Fibroblast of lung (primary cell): ENCODE results near the gene TRIM46. TPM values are rescaled to one million over a fixed set of nuclear protein-coding genes. Genes with fewer than 3 reads are reported as not detected.

Experiments
- DNase-seq, 2 donors: peaks; one replicate each; pipeline versions ENCODE4 v3.0.0 to v3.0.0-alpha.2; 2010; ENCODE audit warnings: low read depth in 2 of 2
- H2AFZ ChIP-seq: 2 replicates; pipeline ENCODE4 v1.5.1; 2012; ENCODE audit warnings: low read length, control low read depth, inconsistent platforms
- H3K27ac ChIP-seq: 2 replicates; pipeline ENCODE4 v1.5.1; 2011; ENCODE audit warnings: low read length, control low read depth; ENCODE audit not compliant: insufficient read depth
- H3K27me3 ChIP-seq: 2 replicates; pipeline ENCODE4 v1.5.1; 2011; ENCODE audit warnings: mild to moderate bottlenecking, low read length; ENCODE audit not compliant: control insufficient read depth, insufficient read depth
- H3K36me3 ChIP-seq: 2 replicates; pipeline ENCODE4 v1.5.1; 2011; ENCODE audit warnings: low read length; ENCODE audit not compliant: control insufficient read depth, insufficient read depth
- H3K4me1 ChIP-seq: 2 replicates; pipeline ENCODE4 v1.5.1; 2011; ENCODE audit warnings: low read length; ENCODE audit not compliant: control insufficient read depth, insufficient read depth; ENCODE audit errors: extremely low read depth
- H3K4me2 ChIP-seq: 2 replicates; pipeline ENCODE4 v1.5.1; 2011; ENCODE audit warnings: low read length, control low read depth; ENCODE audit not compliant: insufficient read depth; ENCODE audit errors: extremely low read depth
- H3K4me3 ChIP-seq, 4 experiments: fragments of 200-600 bp in 1 of 4; sonication (generic) in 1 of 4; replicated peaks in 1 of 4; 2 replicates each; pipeline ENCODE4 v1.5.1; 2011 to 2016; ENCODE audit warnings: low read length in 4 of 4, low read depth in 3 of 4, mild to moderate bottlenecking in 3 of 4, control low read depth in 2 of 4, inconsistent platforms in 1 of 4, mixed read lengths in 1 of 4; ENCODE audit not compliant: insufficient read depth in 1 of 4; ENCODE audit errors: control extremely low read depth in 1 of 4
- H3K79me2 ChIP-seq: 2 replicates; pipeline ENCODE4 v1.5.1; 2012; ENCODE audit warnings: mild to moderate bottlenecking, low read length, inconsistent platforms; ENCODE audit not compliant: control insufficient read depth, insufficient read depth
- H3K9ac ChIP-seq: 2 replicates; pipeline ENCODE4 v1.5.1; 2011; ENCODE audit warnings: mild to moderate bottlenecking, low read length, control low read depth; ENCODE audit not compliant: insufficient read depth
- H3K9me3 ChIP-seq: 2 replicates; pipeline ENCODE4 v1.5.1; 2012; ENCODE audit warnings: low read depth, low read length; ENCODE audit not compliant: control insufficient read depth, insufficient read depth
- H4K20me1 ChIP-seq: 2 replicates; pipeline ENCODE4 v1.5.1; 2011; ENCODE audit warnings: low read length; ENCODE audit not compliant: control insufficient read depth, insufficient read depth; ENCODE audit errors: extremely low read depth
- CTCF ChIP-seq, 2 donors: IDR thresholded peaks in 1 of 2; conservative IDR thresholded peaks in 1 of 2; 1 replicate in 1 of 2; 2 replicates in 1 of 2; pipeline ENCODE4 v1.5.1; 2011 to 2012; ENCODE audit warnings: low read length in 2 of 2, control low read depth in 1 of 2, inconsistent platforms in 1 of 2, low read depth in 1 of 2, mild to moderate bottlenecking in 1 of 2
- EZH2 ChIP-seq: IDR thresholded peaks from 2 replicates; pipeline ENCODE4 v1.5.1; 2012; ENCODE audit warnings: low read length, control low read depth, mild to moderate bottlenecking; ENCODE audit errors: missing control alignments
- polyA plus RNA-seq, 2 donors: library from polyadenylated mRNA; depleted of rRNA in 1 of 2; stranded (reverse) in 1 of 2; unstranded in 1 of 2; fragments of >200 nt; gene quantifications; 2 replicates each; pipeline ENCODE4 v1.2.1, GENCODE V29; 2011 to 2012; ENCODE audit warnings: missing spikeins in 1 of 2
- total RNA-seq: library from RNA; depleted of rRNA; stranded (reverse); fragments of >200 nt; gene quantifications from 2 replicates; pipeline ENCODE4 v1.2.1, GENCODE V29; 2014

The TRIM46 gene
- total and polyA plus RNA-seq, 2 donors (not counting 1 experiment from before 2014, with no cell fraction given), result 1.9 to 4.0 TPM

GRCh38 chr1:155202731-155203515 lies 29.3 kb downstream of the TRIM46 start:
- H3K4me1 ChIP-seq, result peaks cover 12% of the 10 kb centered on the region
- H2AFZ ChIP-seq, result no peak overlapping the region
- no peak overlapping the region for H3K9ac ChIP-seq
- no peak overlapping the region for H3K27ac ChIP-seq
- no peaks in the 10 kb centered on the region for H4K20me1 ChIP-seq
- TF ChIP-seq EZH2, result no peak
- no peak for TF ChIP-seq CTCF (conservative IDR thresholded peaks at IDR 0.05 in 1 of 2, IDR thresholded peaks at IDR 0.05 in 1 of 2; ENCODE audit: low read depth in 1 of 2, low read length in 2 of 2)
- H3K9me3 ChIP-seq, result no peaks in the 10 kb centered on the region
- no peaks in the 10 kb centered on the region for H3K79me2 ChIP-seq
- peaks cover 19% of the 10 kb centered on the region for H3K36me3 ChIP-seq
- H3K27me3 ChIP-seq, result no peaks in the 10 kb centered on the region
- H3K4me2 ChIP-seq, result no peak overlapping the region
- no peak for DNase-seq
- no peak overlapping the region for H3K4me3 ChIP-seq

GRCh38 chr1:155205035-155205434 lies 31.4 kb downstream of the TRIM46 start:
- Histone ChIP-seq H3K4me2 (no peak overlapping the region), H3K79me2 (no peaks in the 10 kb centered on the region), H3K4me1 (peaks cover 15% of the 10 kb centered on the region), H3K27ac (no peak overlapping the region), H4K20me1 (no peaks in the 10 kb centered on the region), H3K4me3 (no peak overlapping the region), H2AFZ (no peak overlapping the region), H3K9me3 (no peaks in the 10 kb centered on the region), H3K27me3 (no peaks in the 10 kb centered on the region), H3K36me3 (peaks cover 13% of the 10 kb centered on the region), H3K9ac (no peak overlapping the region)
- no peak for DNase-seq
- TF ChIP-seq CTCF (conservative IDR thresholded peaks at IDR 0.05 in 1 of 2, IDR thresholded peaks at IDR 0.05 in 1 of 2; ENCODE audit: low read depth in 1 of 2, low read length in 2 of 2), result no peak
- TF ChIP-seq EZH2, result no peak

- H4K20me1 ChIP-seq, result no peaks in the 10 kb centered on the region
- H3K4me3 ChIP-seq, result no peak overlapping the region
- H3K79me2 ChIP-seq, result no peaks in the 10 kb centered on the region
- no peak overlapping the region for H2AFZ ChIP-seq
- no peak for DNase-seq
- peaks cover 15% of the 10 kb centered on the region for H3K4me1 ChIP-seq
- H3K36me3 ChIP-seq, result peaks cover 4% of the 10 kb centered on the region
- no peaks in the 10 kb centered on the region for H3K9me3 ChIP-seq
- no peak overlapping the region for H3K27ac ChIP-seq
- no peak overlapping the region for H3K9ac ChIP-seq
- TF ChIP-seq EZH2 (no peak), CTCF (conservative IDR thresholded peaks at IDR 0.05 in 1 of 2, IDR thresholded peaks at IDR 0.05 in 1 of 2; ENCODE audit: low read depth in 1 of 2, low read length in 2 of 2) (no peak)
- no peak overlapping the region for H3K4me2 ChIP-seq
- no peaks in the 10 kb centered on the region for H3K27me3 ChIP-seq
Measured at GRCh38 chr1:155205969-155206593, 32.4 kb downstream of the TRIM46 start.
